Measurements from ENCODE around the gene LBX2. TPM values are rescaled to one million over a fixed set of nuclear protein-coding genes. Genes with fewer than 3 reads are reported as not detected.

The LBX2 gene
- total and polyA plus RNA-seq, 9 of the 15 experiments (the other 6 are each of a cell fraction or from before 2014, with no cell fraction given), result 0.39 to 6.2 (median 1.8) TPM; not detected in 1

DNA sequence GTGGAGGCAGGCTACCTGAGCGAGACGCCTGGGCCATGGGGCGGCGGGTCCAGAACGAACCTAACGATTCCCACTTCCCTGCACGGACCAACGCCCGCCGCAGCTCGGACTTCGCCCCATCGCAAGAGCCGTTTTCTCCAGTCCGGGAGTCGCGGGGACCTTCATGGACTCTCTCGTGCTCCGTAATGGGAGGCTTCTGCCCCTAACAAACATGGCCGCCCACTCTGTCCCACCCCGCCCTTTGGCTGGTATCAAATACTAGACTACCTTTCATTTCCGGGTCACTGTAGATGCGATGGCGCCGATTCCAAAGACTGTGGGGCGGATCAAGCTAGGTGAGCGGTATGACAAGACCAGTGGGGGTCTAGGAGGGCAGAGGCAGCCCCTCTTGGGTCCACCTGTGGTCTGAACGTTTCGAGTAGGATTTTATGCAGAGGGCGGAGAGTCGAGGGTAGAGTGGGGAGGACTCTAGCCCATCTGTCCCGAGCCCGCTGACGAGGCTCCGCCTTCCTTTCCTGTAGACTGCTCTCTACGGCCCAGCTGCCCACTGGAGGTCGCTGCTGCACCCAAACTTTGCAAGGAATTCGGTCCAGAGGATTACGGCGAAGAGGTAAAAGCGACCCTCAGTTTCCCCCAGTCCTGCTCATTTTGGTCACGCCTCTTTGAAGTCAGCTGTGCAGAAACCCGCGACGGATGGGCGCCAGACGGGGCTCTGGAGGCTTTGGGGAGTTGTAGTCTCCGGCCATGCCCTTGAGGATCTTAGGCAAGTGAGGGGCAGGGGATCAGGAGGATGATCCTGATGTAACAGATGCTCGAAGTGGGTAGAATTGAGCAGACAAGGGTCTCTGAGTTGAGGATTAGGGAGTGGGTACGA, 16.4 kb downstream of the LBX2 start, which contains the start of the genes CCDC142 and TTC31 (continued):
- TF ChIP-seq ZBTB40 (IDR thresholded peaks at IDR 0.05), result peak; percentile 95
- TF ChIP-seq ZBTB40 (CRISPR knock-in tag; IDR thresholded peaks at IDR 0.05), result no peak
- TF ChIP-seq ZNF280B (CRISPR knock-in tag; IDR thresholded peaks at IDR 0.05), result no peak
- TF ChIP-seq PATZ1 (CRISPR knock-in tag; IDR thresholded peaks at IDR 0.05; ENCODE audit: borderline replicate concordance), result no peak
- 0 out of 2 replicates have a peak, but pooled peaks have one; percentile 59 for TF ChIP-seq CXXC5 (CRISPR knock-in tag; IDR thresholded peaks at IDR 0.05)
- TF ChIP-seq EHMT2 (IDR thresholded peaks at IDR 0.05), result peak; percentile 89
- no peak; the same call in 1 of the 2 replicates for TF ChIP-seq ZBTB1 (CRISPR knock-in tag; IDR thresholded peaks at IDR 0.05; ENCODE audit: borderline replicate concordance, low read depth)
- no peak for TF ChIP-seq SRSF1 (IDR thresholded peaks at IDR 0.05; ENCODE audit: low read depth, low read length)
- TF ChIP-seq POLR3G (IDR thresholded peaks at IDR 0.05; ENCODE audit: extremely low read depth, insufficient read length, insufficient replicate concordance), result no peak
- TF ChIP-seq PHF8 (IDR thresholded peaks at IDR 0.05; ENCODE audit: borderline replicate concordance, low read length), result peak; percentile 63; the same call in 1 of the 2 replicates
- TF ChIP-seq, protein P1, sequence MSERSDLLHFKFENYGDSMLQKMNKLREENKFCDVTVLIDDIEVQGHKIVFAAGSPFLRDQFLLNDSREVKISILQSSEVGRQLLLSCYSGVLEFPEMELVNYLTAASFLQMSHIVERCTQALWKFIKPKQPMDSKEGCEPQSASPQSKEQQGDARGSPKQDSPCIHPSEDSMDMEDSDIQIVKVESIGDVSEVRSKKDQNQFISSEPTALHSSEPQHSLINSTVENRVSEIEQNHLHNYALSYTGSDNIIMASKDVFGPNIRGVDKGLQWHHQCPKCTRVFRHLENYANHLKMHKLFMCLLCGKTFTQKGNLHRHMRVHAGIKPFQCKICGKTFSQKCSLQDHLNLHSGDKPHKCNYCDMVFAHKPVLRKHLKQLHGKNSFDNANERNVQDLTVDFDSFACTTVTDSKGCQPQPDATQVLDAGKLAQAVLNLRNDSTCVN (CRISPR knock-in tag; IDR thresholded peaks at IDR 0.05), result no peak
- TF ChIP-seq PTRF (tag; IDR thresholded peaks at IDR 0.05), result no peak

Data from K562 (cell line).